Uterus (tissue), 2 donors: ENCODE results near the gene ZBTB46.

Experiments used
- CTCF ChIP-seq, 4 experiments: fragments of 200-600 bp in 2 of 4; fragments of 450-650 bp in 2 of 4; sonication (generic) in 2 of 4; IDR thresholded peaks; one replicate each; pipeline ENCODE4 v1.5.1; 2016 to 2019; ENCODE audit warnings: antibody characterized with exemption in 4 of 4, mild to moderate bottlenecking in 2 of 4, moderate library complexity in 1 of 4
- POLR2A ChIP-seq, 2 donors: fragments of 450-650 bp; IDR thresholded peaks; one replicate each; pipeline ENCODE4 v1.6.1; 2016; ENCODE audit warnings: antibody characterized with exemption in 2 of 2, mild to moderate bottlenecking in 1 of 2, moderate library complexity in 1 of 2

GRCh38 chr20:63743210-63743970, 87.7 kb downstream of the ZBTB46 start:
- TF ChIP-seq POLR2A (IDR thresholded peaks at IDR 0.05) (no peak), CTCF (IDR thresholded peaks at IDR 0.05) (no peak)
